Body of pancreas (tissue), 4 donors: ENCODE data around the gene OTUB2. TPM values are rescaled to one million over a fixed set of nuclear protein-coding genes. Genes with fewer than 3 reads are reported as not detected.
A peak's percentile ranks its signal among the peaks of the same experiment; 100 is the strongest.

Experiments used
- ATAC-seq: fragments of 150-250 bp; one replicate; pipeline ENCODE4 v1.9.1; 2016
- DNase-seq, 4 donors: peaks; one replicate each; pipeline ENCODE4 v3.0.0-alpha.2; 2019
- H3K27ac ChIP-seq, 4 donors: fragments of 200-600 bp; sonication (generic); 1 replicate in 3 of 4; 2 replicates in 1 of 4; pipeline versions ENCODE4 v1.5.1 to v1.6.1; 2016 to 2019; ENCODE audit warnings: mild to moderate bottlenecking in 1 of 4, mixed read lengths in 1 of 4, moderate library complexity in 1 of 4
- H3K27me3 ChIP-seq, 2 donors: fragments of 200-600 bp; sonication (generic); one replicate each; pipeline ENCODE4 v1.6.0; 2016; ENCODE audit warnings: mild to moderate bottlenecking in 1 of 2
- H3K36me3 ChIP-seq, 2 donors: fragments of 200-600 bp; sonication (generic); replicated peaks in 1 of 2; 2 replicates each; pipeline ENCODE4 v1.5.1; 2016; ENCODE audit warnings: low read depth in 2 of 2; ENCODE audit not compliant: insufficient read depth in 1 of 2
- H3K4me1 ChIP-seq: fragments of 200-600 bp; sonication (generic); one replicate; pipeline ENCODE4 v1.6.0; 2016
- H3K4me3 ChIP-seq, 2 donors: fragments of 200-600 bp; sonication (generic); 1 replicate in 1 of 2; 2 replicates in 1 of 2; pipeline ENCODE4 v1.5.1; 2016 to 2019
- H3K9me3 ChIP-seq, 3 donors: fragments of 200-600 bp; sonication (generic); 1 replicate in 2 of 3; 2 replicates in 1 of 3; pipeline ENCODE4 v1.5.1; 2016
- CTCF ChIP-seq, 7 experiments: fragments of 450-650 bp in 4 of 7; fragments of 200-600 bp in 3 of 7; sonication (generic) in 3 of 7; IDR thresholded peaks; one replicate each; pipeline ENCODE4 v1.5.1; 2016 to 2019; ENCODE audit warnings: antibody characterized with exemption in 7 of 7
- POLR2A ChIP-seq, 3 donors: fragments of 450-650 bp; IDR thresholded peaks; one replicate each; pipeline ENCODE4 v1.6.1; 2016; ENCODE audit warnings: antibody characterized with exemption in 3 of 3, mild to moderate bottlenecking in 2 of 3
- WGBS, 2 donors: methylation state at CpG; one replicate each; pipeline ENCODE4 v1.1.5; 2017; 5-methylcytosine and 5-hydroxymethylcytosine counted together
- intact Hi-C: fragments of 100-400 bp; cut with DNase I; formaldehyde crosslinking; loops from one replicate; pipeline ENCODE4 v1.15.1; 2023
- total RNA-seq, 2 donors: library from RNA; depleted of rRNA; stranded (reverse); fragments of >200 nt; gene quantifications; one replicate each; pipeline ENCODE4 v1.1.0, GENCODE V29; 2016

The OTUB2 gene
- total RNA-seq, 2 donors from 2014 or later = 0.33 to 1.8 TPM

GRCh38 chr14:94056579-94057308, 30.6 kb downstream of the OTUB2 start:
- intact Hi-C loops = no loop called here
- peak overlapping the region; percentile 2 to 70 (median 40) for H3K27ac ChIP-seq
- H3K4me3 ChIP-seq = no peak overlapping the region
- 79 to 83% methylated on average over 6 of the region's 6 CpGs for whole genome bisulfite sequencing, 2 donors
- peaks cover 4 to 30% of the 10 kb centered on the region in 2 donors for H3K36me3 ChIP-seq
- TF ChIP-seq CTCF (IDR thresholded peaks at IDR 0.05) = no peak
- no peak for TF ChIP-seq POLR2A (IDR thresholded peaks at IDR 0.05)
- peaks cover 48% of the 10 kb centered on the region for H3K4me1 ChIP-seq
- H3K9me3 ChIP-seq = no peaks in the 10 kb centered on the region
- DNase-seq = peak in 1 of 4 donors; percentile 9
- no peaks in the 10 kb centered on the region for H3K27me3 ChIP-seq
- no peak for ATAC-seq

DNA sequence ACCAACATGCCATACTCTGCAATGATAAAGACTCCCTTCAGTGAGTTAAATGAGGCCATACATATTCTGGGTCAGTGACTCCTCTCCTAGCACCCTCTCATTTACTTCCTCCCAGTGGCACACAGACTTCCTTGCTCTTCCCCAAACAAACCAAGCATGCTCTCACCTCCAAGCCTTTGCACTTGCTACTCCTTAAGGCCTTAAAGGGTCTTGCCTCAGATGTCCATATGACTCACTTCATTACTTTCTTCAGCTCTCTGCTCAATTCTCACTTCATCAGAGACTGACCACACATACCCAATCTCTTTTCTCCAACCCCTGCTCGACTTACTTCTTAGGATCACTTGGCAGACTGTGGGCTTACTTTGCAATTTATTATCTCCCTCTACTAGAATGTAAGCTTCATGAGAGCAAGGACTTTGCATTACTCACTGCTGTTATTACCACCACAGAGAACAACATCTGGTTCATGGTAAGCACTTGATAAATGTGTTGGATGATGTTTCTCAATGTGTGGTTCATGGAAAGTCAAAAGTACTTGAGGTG, 32.1 kb downstream of the OTUB2 start:
- H3K4me3 ChIP-seq = no peak overlapping the region
- H3K9me3 ChIP-seq = no peaks in the 10 kb centered on the region
- peaks cover 62% of the 10 kb centered on the region for H3K4me1 ChIP-seq
- ATAC-seq (peak; percentile 34), DNase-seq (no peak)
- H3K36me3 ChIP-seq = peaks cover 4 to 21% of the 10 kb centered on the region in 2 donors
- no peaks in the 10 kb centered on the region for H3K27me3 ChIP-seq
- TF ChIP-seq POLR2A (IDR thresholded peaks at IDR 0.05) (no peak), CTCF (IDR thresholded peaks at IDR 0.05) (no peak)
- H3K27ac ChIP-seq = peak overlapping the region; percentile 52 to 70 (median 63)
- intact Hi-C loops = no loop called here
- 20 to 30% methylated on average over 1 of the region's 1 CpG for WGBS, 2 donors

DNA sequence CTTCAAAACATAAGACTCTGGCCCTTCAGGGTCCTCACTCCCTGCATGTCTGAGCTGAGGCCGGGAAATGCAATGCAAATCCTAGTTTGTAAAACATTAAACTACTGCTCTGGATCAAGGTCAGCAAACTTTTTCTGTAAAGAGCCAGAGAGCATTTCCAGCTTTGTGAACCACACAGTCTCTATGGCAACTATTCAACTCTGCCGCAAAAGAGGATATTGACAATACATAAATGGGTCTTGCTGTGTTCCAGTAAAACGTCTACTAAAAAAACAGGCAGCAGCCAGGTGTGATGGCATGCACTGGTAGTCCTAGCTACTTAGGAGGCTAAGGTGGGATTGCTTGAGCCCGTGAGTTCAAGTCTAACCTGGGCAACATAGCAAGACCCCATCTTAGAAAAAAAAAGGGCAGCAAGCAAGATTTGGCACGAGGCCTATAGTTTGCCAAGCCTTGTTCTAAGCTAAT, 32.6 kb downstream of the OTUB2 start:
- ATAC-seq (peak; percentile 92), DNase-seq (peak; percentile 56 to 86 (median 64))
- Histone ChIP-seq H3K4me1 (peaks cover 66% of the 10 kb centered on the region), H3K9me3 (no peaks in the 10 kb centered on the region), H3K27me3 (no peaks in the 10 kb centered on the region), H3K4me3 (no peak overlapping the region), H3K36me3 (peaks cover 4 to 21% of the 10 kb centered on the region in 2 donors), H3K27ac (peak overlapping the region; percentile 52 to 70 (median 63))
- WGBS, 2 donors = 24 to 37% methylated on average over 5 of the region's 5 CpGs
- intact Hi-C loops = no loop called here
- TF ChIP-seq CTCF (IDR thresholded peaks at IDR 0.05) (peak in 1 of 7 experiments; percentile 10), POLR2A (IDR thresholded peaks at IDR 0.05) (no peak)

DNA sequence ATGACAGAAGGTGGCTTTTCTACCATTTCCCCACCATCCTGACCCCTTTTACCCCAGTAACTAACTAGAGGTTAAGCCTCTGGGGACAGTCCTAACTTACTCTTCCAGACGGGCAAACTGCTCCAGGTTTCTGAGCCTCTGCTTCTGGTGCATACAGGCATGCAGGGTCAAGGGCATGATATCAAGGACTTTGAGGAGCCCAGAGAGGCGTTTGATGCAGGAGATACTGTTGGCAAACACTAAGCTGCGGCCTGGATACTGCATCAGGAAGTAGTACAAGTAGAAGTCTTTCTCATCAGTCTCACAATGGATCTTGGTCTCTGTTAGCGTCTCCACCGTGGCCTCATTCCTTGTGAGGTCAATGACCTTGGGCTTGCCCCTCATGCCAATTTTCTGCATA, 33.9 kb downstream of the OTUB2 start:
- ATAC-seq (no peak), DNase-seq (no peak)
- intact Hi-C loops = no loop called here
- TF ChIP-seq POLR2A (IDR thresholded peaks at IDR 0.05) = no peak
- TF ChIP-seq CTCF (IDR thresholded peaks at IDR 0.05) = no peak
- H3K9me3 ChIP-seq = no peaks in the 10 kb centered on the region
- H3K4me1 ChIP-seq = peaks cover 72% of the 10 kb centered on the region
- peaks cover 0 to 14% of the 10 kb centered on the region in 2 donors for H3K36me3 ChIP-seq
- H3K27ac ChIP-seq = peak overlapping the region in 3 of 4 donors; percentile 52 to 70 (median 67)
- H3K27me3 ChIP-seq = no peaks in the 10 kb centered on the region
- H3K4me3 ChIP-seq = no peak overlapping the region
- 31 to 39% methylated on average over 5 of the region's 5 CpGs for WGBS, 2 donors
